ENCODE results near the gene ITGAD. TPM values are rescaled to one million over a fixed set of nuclear protein-coding genes. Genes with fewer than 3 reads are reported as not detected.

Gene ITGAD
- total RNA-seq, 1 experiment from 2014 or later = not detected

Other genes starting within 250 kb of the ITGAD start
- 0.48 to 1.5 TPM (median 1.3 TPM) in 3 replicates for gene PRSS36, start 243.3 kb upstream of the ITGAD start, total RNA-seq (2021)
- 631 to 770 TPM (median 679 TPM) in 3 replicates for gene FUS, start 213.2 kb upstream of the ITGAD start, total RNA-seq (2021)
- 35.2 to 45.5 TPM (median 42.4 TPM) in 3 replicates for gene PYCARD, start 190.6 kb upstream of the ITGAD start, total RNA-seq (2021)
- 1.8 to 2.5 TPM (median 2.4 TPM) in 3 replicates for gene TRIM72, start 179.2 kb upstream of the ITGAD start, total RNA-seq (2021)
- 1.9 to 9.5 TPM (median 6.1 TPM) in 3 replicates for gene PYDC1, start 176.2 kb upstream of the ITGAD start, total RNA-seq (2021)
- gene ITGAM, start 133.4 kb upstream of the ITGAD start, total RNA-seq (2021) = 0.82 to 1.1 TPM (median 0.94 TPM) in 3 replicates
- gene ITGAX, start 38.2 kb upstream of the ITGAD start, total RNA-seq (2021) = 0.25 to 0.33 TPM (median 0.32 TPM) in 3 replicates
- 0.48 to 1.0 TPM in 2 of 3 replicates, not detected in the other for gene COX6A2, start 35.0 kb downstream of the ITGAD start, total RNA-seq (2021)
- gene ZNF843, start 49.5 kb downstream of the ITGAD start, total RNA-seq (2021) = 0.48 to 0.71 TPM (median 0.50 TPM) in 3 replicates
- 11.3 to 13.2 TPM (median 13.0 TPM) in 3 replicates for gene ARMC5, start 66.2 kb downstream of the ITGAD start, total RNA-seq (2021)
- gene TGFB1I1, start 78.8 kb downstream of the ITGAD start, total RNA-seq (2021) = 4.3 to 5.3 TPM (median 4.6 TPM) in 3 replicates
- gene SLC5A2, start 89.8 kb downstream of the ITGAD start, total RNA-seq (2021) = 0.83 to 1.7 TPM (median 1.1 TPM) in 3 replicates
- gene RUSF1, start 115.1 kb downstream of the ITGAD start, total RNA-seq (2021) = 35.9 to 41.8 TPM (median 39.4 TPM) in 3 replicates
- 0.60 to 0.81 TPM in 2 of 3 replicates, not detected in the other for gene AHSP, start 134.6 kb downstream of the ITGAD start, total RNA-seq (2021)